Neural cell (in vitro differentiated cells): ENCODE data around the gene PAX6. TPM values are rescaled to one million over a fixed set of nuclear protein-coding genes. Genes with fewer than 3 reads are reported as not detected.

Experiments used
- H2AFZ ChIP-seq: fragments of 200-600, 300-800 bp; sonication (generic), shearing (Covaris generic); 2 replicates; pipeline ENCODE4 v1.6.0; 2014; ENCODE audit warnings: low read depth, mild to moderate bottlenecking, antibody characterized with exemption, low read length, moderate library complexity
- H3F3A ChIP-seq: fragments of 200-600 bp; shearing (Covaris generic); 2 replicates; pipeline ENCODE4 v1.6.1; 2016; ENCODE audit warnings: mild to moderate bottlenecking, moderate library complexity, mixed read lengths, antibody characterized with exemption, low read length; ENCODE audit not compliant: insufficient read depth, poor library complexity, severe bottlenecking
- H3K27ac ChIP-seq: fragments of 200-600, 300-800 bp; sonication (generic), shearing (Covaris generic); 2 replicates; pipeline ENCODE4 v1.5.1; 2014; ENCODE audit warnings: mild to moderate bottlenecking, low read length, moderate library complexity
- H3K27me3 ChIP-seq: fragments of 300-800, 200-600 bp; sonication (generic), shearing (Covaris generic); 2 replicates; pipeline ENCODE4 v1.6.0; 2014; ENCODE audit warnings: mild to moderate bottlenecking, low read depth, low read length, moderate library complexity; ENCODE audit not compliant: insufficient read depth
- H3K36me3 ChIP-seq: fragments of 300-800, 200-600 bp; sonication (generic), shearing (Covaris generic); 2 replicates; pipeline ENCODE4 v1.5.1; 2014; ENCODE audit warnings: mild to moderate bottlenecking, antibody characterized with exemption, low read length, moderate library complexity; ENCODE audit not compliant: insufficient read depth
- H3K4me2 ChIP-seq: fragments of 300-800, 200-600 bp; sonication (generic), shearing (Covaris generic); 2 replicates; pipeline ENCODE4 v1.6.0; 2014; ENCODE audit warnings: mild to moderate bottlenecking, low read length
- H3K4me3 ChIP-seq: fragments of 300-800, 200-600 bp; sonication (generic), shearing (Covaris generic); 2 replicates; pipeline ENCODE4 v1.5.1; 2014; ENCODE audit warnings: mild to moderate bottlenecking, low read length, moderate library complexity
- H3K79me2 ChIP-seq: fragments of 200-600 bp; shearing (Covaris generic); replicated peaks from 2 replicates; pipeline ENCODE4 v1.6.0; 2014; ENCODE audit warnings: mild to moderate bottlenecking, low read length, moderate library complexity; ENCODE audit not compliant: insufficient read depth
- H3K9ac ChIP-seq: fragments of 300-800, 200-600 bp; sonication (generic), shearing (Covaris generic); 2 replicates; pipeline ENCODE4 v1.6.1; 2016; ENCODE audit warnings: mild to moderate bottlenecking, low read length, mixed read lengths
- H3K9me2 ChIP-seq: fragments of 200-600 bp; shearing (Covaris generic); 2 replicates; pipeline ENCODE4 v1.6.1; 2016; ENCODE audit warnings: mild to moderate bottlenecking, low read length, mixed read lengths; ENCODE audit not compliant: insufficient read depth
- H3K9me3 ChIP-seq: fragments of 200-600, 300-800 bp; sonication (generic), shearing (Covaris generic); 2 replicates; pipeline ENCODE4 v1.6.1; 2016; ENCODE audit warnings: mild to moderate bottlenecking, mixed run types, low read length, moderate library complexity, mixed read lengths
- H4K20me1 ChIP-seq: fragments of 200-600 bp; shearing (Covaris generic); 2 replicates; pipeline ENCODE4 v1.6.1; 2016; ENCODE audit warnings: mild to moderate bottlenecking, mixed run types; ENCODE audit not compliant: insufficient read depth
- EP300 ChIP-seq: fragments of 450-650 bp; conservative IDR thresholded peaks from 2 replicates; pipeline ENCODE4 v1.6.1; 2014; ENCODE audit warnings: antibody characterized with exemption, mild to moderate bottlenecking, moderate library complexity; ENCODE audit not compliant: poor library complexity, severe bottlenecking
- EZH2 ChIP-seq: fragments of 200-600, 300-800 bp; shearing (Covaris generic), sonication (generic); IDR thresholded peaks from 2 replicates; pipeline ENCODE4 v1.6.1; 2014; ENCODE audit warnings: antibody characterized with exemption, low read length, borderline replicate concordance, mild to moderate bottlenecking; ENCODE audit not compliant: insufficient read depth, poor library complexity, severe bottlenecking
- MXI1 ChIP-seq: fragments of 450-650 bp; conservative IDR thresholded peaks from 2 replicates; pipeline ENCODE4 v1.6.1; 2014; ENCODE audit warnings: antibody characterized with exemption, mild to moderate bottlenecking; ENCODE audit not compliant: poor library complexity, severe bottlenecking
- POLR2AphosphoS5 ChIP-seq: IDR thresholded peaks from 2 replicates; pipeline ENCODE4 v1.6.1; 2012
- RAD21 ChIP-seq: fragments of 450-650 bp; conservative IDR thresholded peaks from 2 replicates; pipeline ENCODE4 v1.6.1; 2014; ENCODE audit warnings: antibody characterized with exemption, mild to moderate bottlenecking, moderate library complexity
- SMC3 ChIP-seq: fragments of 450-650 bp; conservative IDR thresholded peaks from 2 replicates; pipeline ENCODE4 v1.6.1; 2014; ENCODE audit warnings: antibody characterized with exemption, mild to moderate bottlenecking, moderate library complexity; ENCODE audit not compliant: poor library complexity
- TAF1 ChIP-seq: IDR thresholded peaks from 2 replicates; pipeline ENCODE4 v1.6.1; 2012; ENCODE audit warnings: low read depth
- polyA plus RNA-seq: library from polyadenylated mRNA; depleted of rRNA; stranded (reverse); fragments of >200 nt; gene quantifications from 2 replicates; pipeline ENCODE4 v1.2.3, GENCODE V29; 2014
- TF ChIP-seq, protein P1 (sequence below): fragments of 450-650 bp; IDR thresholded peaks from 2 replicates; pipeline ENCODE4 v1.5.1; 2014; ENCODE audit warnings: antibody characterized with exemption, mild to moderate bottlenecking, moderate library complexity; ENCODE audit not compliant: poor library complexity, severe bottlenecking
- TF ChIP-seq, protein P2 (sequence below): IDR thresholded peaks from 2 replicates; pipeline ENCODE4 v1.6.1; 2012; ENCODE audit warnings: borderline replicate concordance

PAX6 gene
- polyA plus RNA-seq, 1 donor from 2014 or later = 74.7 TPM

DNA sequence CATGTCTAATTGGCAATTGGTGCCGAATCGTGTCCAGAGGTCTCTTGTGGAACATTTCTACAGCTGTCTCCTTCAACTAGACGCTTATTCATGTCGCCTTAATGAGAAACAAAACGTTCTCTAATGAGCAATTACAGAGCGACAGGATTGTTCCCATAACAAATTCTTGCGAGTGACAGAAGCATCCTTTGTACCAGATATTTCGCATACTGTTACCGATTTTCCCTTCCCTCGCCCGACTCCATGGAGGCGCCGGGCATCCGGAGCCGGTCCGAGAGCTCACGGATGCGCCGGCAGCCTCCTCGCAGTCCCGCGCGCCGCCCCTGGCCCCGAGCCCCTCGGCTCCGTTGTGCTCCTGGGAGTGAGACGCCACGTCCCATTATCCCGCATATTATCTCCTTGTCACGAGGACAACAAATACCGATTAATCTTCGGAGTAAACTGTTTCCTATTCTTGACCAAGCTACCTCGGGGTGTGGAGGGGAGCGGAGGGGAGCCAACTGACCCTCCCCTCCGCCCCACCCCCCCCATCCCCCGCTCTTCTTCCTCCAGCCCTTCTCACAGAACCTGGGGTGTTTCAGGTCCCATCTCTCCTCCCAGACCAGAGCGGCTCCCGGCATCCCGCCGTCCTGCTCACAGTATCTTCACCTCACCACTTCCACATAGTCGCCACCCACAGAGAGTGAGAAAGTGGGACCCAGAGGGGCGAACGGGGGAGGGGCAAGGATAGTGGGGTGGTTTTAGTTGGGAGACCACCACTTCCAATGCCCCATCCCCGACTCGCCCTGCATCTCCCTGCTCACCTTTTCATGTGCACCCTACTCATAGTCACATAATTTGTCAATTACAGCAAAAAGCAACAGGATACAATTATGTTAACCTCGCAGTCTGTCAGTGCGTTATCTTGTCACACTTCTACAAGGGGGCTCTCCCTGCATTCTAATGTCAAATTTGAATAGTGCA is 11.4 kb downstream of the PAX6 start:
- H3K79me2 ChIP-seq = peaks cover 30% of the 10 kb centered on the region
- no peaks in the 10 kb centered on the region for H3K9me2 ChIP-seq
- H3K27me3 ChIP-seq = peaks cover 8% of the 10 kb centered on the region
- H2AFZ ChIP-seq = no peak overlapping the region
- no peak overlapping the region for H3K27ac ChIP-seq
- H3F3A ChIP-seq = peaks cover 5% of the 10 kb centered on the region
- H3K4me3 ChIP-seq = peak overlapping the region; percentile 17
- TF ChIP-seq EP300 (no peak), POLR2AphosphoS5 (no peak), SMC3 (no peak), MXI1 (no peak), EZH2 (no peak), RAD21 (no peak), TAF1 (no peak)
- TF ChIP-seq, protein P1, sequence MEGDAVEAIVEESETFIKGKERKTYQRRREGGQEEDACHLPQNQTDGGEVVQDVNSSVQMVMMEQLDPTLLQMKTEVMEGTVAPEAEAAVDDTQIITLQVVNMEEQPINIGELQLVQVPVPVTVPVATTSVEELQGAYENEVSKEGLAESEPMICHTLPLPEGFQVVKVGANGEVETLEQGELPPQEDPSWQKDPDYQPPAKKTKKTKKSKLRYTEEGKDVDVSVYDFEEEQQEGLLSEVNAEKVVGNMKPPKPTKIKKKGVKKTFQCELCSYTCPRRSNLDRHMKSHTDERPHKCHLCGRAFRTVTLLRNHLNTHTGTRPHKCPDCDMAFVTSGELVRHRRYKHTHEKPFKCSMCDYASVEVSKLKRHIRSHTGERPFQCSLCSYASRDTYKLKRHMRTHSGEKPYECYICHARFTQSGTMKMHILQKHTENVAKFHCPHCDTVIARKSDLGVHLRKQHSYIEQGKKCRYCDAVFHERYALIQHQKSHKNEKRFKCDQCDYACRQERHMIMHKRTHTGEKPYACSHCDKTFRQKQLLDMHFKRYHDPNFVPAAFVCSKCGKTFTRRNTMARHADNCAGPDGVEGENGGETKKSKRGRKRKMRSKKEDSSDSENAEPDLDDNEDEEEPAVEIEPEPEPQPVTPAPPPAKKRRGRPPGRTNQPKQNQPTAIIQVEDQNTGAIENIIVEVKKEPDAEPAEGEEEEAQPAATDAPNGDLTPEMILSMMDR = no peak
- TF ChIP-seq, protein P2, sequence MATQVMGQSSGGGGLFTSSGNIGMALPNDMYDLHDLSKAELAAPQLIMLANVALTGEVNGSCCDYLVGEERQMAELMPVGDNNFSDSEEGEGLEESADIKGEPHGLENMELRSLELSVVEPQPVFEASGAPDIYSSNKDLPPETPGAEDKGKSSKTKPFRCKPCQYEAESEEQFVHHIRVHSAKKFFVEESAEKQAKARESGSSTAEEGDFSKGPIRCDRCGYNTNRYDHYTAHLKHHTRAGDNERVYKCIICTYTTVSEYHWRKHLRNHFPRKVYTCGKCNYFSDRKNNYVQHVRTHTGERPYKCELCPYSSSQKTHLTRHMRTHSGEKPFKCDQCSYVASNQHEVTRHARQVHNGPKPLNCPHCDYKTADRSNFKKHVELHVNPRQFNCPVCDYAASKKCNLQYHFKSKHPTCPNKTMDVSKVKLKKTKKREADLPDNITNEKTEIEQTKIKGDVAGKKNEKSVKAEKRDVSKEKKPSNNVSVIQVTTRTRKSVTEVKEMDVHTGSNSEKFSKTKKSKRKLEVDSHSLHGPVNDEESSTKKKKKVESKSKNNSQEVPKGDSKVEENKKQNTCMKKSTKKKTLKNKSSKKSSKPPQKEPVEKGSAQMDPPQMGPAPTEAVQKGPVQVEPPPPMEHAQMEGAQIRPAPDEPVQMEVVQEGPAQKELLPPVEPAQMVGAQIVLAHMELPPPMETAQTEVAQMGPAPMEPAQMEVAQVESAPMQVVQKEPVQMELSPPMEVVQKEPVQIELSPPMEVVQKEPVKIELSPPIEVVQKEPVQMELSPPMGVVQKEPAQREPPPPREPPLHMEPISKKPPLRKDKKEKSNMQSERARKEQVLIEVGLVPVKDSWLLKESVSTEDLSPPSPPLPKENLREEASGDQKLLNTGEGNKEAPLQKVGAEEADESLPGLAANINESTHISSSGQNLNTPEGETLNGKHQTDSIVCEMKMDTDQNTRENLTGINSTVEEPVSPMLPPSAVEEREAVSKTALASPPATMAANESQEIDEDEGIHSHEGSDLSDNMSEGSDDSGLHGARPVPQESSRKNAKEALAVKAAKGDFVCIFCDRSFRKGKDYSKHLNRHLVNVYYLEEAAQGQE = no peak
- no peaks in the 10 kb centered on the region for H3K9me3 ChIP-seq
- no peaks in the 10 kb centered on the region for H4K20me1 ChIP-seq
- H3K36me3 ChIP-seq = peaks cover 9% of the 10 kb centered on the region
- no peak overlapping the region for H3K9ac ChIP-seq
- no peak overlapping the region for H3K4me2 ChIP-seq

DNA sequence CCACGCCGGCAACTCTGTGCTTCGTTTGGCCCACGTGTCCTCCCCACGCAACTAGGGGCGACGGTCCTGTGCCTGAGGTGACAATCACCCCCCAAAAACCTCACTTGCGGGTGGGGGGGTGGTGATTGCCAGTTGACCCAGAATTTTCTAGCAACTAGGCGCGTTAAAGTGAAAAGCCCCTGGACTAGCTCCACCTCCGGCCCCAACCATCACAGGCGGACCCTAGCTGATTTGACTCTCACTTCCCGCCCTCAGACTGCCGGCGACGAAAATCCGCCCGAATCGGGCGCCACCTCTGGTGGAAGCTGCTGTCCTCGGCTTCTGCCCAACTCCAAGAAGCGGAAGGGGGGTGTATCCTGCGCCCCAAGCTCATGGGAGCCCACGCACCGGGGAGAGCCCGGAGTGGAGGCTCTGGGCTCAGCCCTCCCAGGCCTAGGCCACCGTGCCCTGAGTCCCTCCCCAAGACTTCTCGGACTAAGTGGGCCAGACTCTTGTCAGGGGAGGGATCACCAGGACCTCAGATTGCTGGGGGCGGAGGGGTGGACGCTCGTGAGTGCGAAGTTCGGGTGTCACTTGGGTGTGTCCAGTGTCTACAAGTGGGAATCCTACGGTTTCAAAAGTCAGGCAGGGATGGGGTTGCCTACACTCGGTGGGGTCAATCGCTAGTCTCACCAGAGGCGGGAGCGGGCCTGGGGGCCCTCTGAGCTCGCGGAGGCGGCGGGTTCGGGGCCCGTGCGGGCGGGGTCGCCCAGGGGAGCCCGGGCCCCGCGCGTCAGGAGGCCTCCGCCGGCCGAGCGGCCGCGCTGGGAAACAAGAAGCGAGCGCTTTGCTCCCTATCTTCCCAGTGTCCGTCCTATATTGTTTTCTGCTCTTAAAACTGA is 12.3 kb downstream of the PAX6 start:
- no peak overlapping the region for H3K4me2 ChIP-seq
- no peaks in the 10 kb centered on the region for H3K9me2 ChIP-seq
- H3K27ac ChIP-seq = no peak overlapping the region
- peaks cover 9% of the 10 kb centered on the region for H3K36me3 ChIP-seq
- no peaks in the 10 kb centered on the region for H3K9me3 ChIP-seq
- peaks cover 3% of the 10 kb centered on the region for H3F3A ChIP-seq
- TF ChIP-seq, protein P1 = no peak
- TF ChIP-seq EP300 (no peak), POLR2AphosphoS5 (no peak)
- peaks cover 6% of the 10 kb centered on the region for H3K27me3 ChIP-seq
- H3K4me3 ChIP-seq = no peak overlapping the region
- peaks cover 24% of the 10 kb centered on the region for H3K79me2 ChIP-seq
- no peaks in the 10 kb centered on the region for H4K20me1 ChIP-seq
- H3K9ac ChIP-seq = no peak overlapping the region
- H2AFZ ChIP-seq = no peak overlapping the region
